ENCODE data around the gene DAD1. TPM values are rescaled to one million over a fixed set of nuclear protein-coding genes. Genes with fewer than 3 reads are reported as not detected.

Gene DAD1
- total RNA-seq, 1 donor = 564 TPM

DNA sequence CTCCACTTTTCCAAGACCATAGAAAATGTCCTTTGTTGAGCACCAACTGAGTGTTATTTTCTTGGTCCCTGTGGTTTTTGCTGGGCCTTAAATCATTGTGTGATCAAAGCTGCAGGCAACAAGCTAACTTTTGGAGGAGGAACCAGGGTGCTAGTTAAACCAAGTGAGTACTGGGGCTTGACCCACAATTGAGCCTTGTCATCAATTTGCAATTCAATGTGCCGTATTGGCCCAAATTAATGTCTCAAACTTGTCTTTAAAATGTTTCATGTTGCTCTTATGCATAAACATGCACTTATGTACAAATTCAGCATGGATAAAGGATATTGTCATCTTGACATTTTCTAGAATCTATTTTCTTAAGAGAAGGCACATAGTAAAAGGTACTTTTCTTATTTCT lies 62.3 kb downstream of the DAD1 start:
- TF ChIP-seq, protein P1, sequence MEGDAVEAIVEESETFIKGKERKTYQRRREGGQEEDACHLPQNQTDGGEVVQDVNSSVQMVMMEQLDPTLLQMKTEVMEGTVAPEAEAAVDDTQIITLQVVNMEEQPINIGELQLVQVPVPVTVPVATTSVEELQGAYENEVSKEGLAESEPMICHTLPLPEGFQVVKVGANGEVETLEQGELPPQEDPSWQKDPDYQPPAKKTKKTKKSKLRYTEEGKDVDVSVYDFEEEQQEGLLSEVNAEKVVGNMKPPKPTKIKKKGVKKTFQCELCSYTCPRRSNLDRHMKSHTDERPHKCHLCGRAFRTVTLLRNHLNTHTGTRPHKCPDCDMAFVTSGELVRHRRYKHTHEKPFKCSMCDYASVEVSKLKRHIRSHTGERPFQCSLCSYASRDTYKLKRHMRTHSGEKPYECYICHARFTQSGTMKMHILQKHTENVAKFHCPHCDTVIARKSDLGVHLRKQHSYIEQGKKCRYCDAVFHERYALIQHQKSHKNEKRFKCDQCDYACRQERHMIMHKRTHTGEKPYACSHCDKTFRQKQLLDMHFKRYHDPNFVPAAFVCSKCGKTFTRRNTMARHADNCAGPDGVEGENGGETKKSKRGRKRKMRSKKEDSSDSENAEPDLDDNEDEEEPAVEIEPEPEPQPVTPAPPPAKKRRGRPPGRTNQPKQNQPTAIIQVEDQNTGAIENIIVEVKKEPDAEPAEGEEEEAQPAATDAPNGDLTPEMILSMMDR (IDR thresholded peaks at IDR 0.05; ENCODE audit: insufficient read depth, low read length) = no peak
- DNase-seq (ENCODE audit: low read depth) = no peak
- H3K4me3 ChIP-seq (ENCODE audit: low read depth, low read length) = no peak overlapping the region

DNA sequence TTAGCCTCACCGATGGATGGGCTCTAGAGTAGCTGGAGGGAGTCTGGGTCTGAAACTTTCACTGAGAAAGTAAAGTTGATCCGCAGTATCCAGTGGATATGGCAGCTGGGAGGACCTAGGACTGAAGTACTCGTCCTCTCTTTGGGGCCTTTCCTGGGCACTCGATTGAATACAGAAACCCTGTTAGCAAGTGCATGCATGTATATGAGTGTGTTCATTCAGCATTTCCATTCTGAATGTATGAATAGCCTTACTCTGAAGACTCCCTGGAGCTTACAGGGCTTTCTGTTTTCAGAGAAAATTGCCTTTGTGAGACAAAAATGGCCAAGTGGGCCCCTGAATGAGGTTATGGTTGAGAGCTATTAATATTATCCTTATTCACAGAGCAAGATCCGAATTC lies 62.8 kb downstream of the DAD1 start:
- H3K4me3 ChIP-seq (ENCODE audit: low read depth, low read length) = no peak overlapping the region
- no peak for DNase-seq (ENCODE audit: low read depth)
- TF ChIP-seq, protein P1 (IDR thresholded peaks at IDR 0.05; ENCODE audit: insufficient read depth, low read length) = no peak

DNA sequence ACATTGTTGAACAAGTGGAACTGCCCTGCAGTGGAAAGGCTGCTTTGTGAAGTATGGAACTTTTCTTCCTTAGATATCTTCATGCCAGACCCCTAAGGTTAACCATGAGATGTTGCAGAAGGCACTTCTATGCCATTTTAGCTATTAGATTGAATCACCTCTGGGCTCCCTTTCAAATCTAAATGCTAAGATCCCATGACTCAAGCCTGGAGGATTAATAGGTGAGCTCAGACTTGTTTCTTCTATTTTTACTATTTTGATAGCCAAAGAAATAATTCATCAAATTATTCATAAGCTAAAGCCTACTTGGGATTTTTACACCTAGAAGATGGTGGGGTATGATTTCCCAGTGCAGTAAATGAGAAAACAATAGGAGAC lies 64.3 kb downstream of the DAD1 start:
- peak; percentile 57 for DNase-seq (ENCODE audit: low read depth)
- TF ChIP-seq, protein P1 (IDR thresholded peaks at IDR 0.05; ENCODE audit: insufficient read depth, low read length) = no peak
- no peak overlapping the region for H3K4me3 ChIP-seq (ENCODE audit: low read depth, low read length)

DNA sequence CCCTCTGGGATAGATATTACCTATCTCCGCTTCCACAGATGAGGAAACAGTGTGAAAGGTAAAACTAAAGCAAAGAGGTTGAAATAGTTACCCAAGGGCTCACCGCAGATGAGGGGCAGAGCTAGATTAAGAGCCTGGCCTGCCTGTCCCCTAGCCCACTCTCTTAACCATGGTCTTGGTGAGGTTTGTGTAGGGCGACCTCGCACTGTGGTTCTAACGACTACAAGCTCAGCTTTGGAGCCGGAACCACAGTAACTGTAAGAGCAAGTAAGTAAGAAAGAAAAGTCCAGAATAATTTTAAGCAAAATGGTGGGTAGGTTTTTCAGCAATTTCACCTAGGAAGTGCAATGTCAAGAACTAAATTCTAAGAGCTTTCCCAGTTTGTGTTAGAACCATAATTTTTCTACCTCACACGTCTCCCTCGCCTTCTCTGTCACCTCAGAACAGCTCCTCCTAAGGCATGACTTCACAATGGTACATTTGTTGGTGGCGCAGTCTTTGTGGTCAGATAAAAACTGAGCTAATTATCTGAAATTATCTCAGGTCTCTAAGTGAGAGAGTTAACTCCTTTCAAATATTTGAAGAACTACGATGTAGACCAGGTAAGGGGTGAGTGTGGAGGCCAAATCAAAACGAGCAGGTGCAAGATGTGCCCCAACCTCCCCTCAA lies 64.8 kb downstream of the DAD1 start:
- TF ChIP-seq, protein P1 (IDR thresholded peaks at IDR 0.05; ENCODE audit: insufficient read depth, low read length) = no peak
- no peak for DNase-seq (ENCODE audit: low read depth)
- no peak overlapping the region for H3K4me3 ChIP-seq (ENCODE audit: low read depth, low read length)

DNA sequence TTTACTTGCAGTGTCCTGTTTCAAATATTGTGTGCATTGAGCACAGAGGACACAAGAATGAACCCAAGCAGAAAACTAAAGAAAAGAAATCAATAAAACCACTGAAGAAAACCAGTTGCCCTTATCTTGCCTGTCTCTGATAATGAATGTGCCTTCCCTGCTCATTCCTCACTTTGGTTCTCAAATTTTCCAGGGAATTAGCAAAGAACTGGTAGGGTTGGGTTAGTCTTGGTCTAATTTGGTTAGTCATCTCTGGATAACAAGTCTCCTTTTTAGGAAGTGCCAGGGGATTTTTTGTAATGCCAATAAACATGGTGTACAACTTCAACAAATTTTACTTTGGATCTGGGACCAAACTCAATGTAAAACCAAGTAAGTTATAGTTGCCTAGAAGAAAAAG lies 65.7 kb downstream of the DAD1 start:
- DNase-seq (ENCODE audit: low read depth) = peak; percentile 45
- no peak overlapping the region for H3K4me3 ChIP-seq (ENCODE audit: low read depth, low read length)
- TF ChIP-seq, protein P1 (IDR thresholded peaks at IDR 0.05; ENCODE audit: insufficient read depth, low read length) = no peak

DNA sequence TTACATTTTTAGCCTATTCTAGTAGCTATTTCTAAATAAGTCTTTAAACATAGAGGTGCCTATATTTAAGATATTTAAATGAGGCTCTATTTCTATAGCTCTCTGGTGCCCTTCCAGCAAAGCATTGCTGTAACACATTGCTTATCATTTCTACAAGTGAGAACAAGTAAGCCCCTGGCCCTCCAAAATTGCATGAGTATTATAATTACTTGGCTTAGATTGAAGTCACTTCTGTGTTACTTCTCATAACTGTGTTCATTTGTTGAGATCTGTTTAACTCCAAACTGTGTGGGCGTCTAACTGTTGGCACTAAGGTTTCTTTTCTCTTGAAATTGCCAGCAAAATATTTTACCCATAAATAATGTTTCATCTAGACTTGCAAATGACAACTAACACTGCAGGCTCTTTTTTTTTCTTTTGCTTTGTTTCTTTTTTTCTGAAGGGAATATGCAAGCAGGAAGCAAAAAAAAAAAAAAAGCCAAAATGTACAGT lies 66.5 kb downstream of the DAD1 start:
- H3K4me3 ChIP-seq (ENCODE audit: low read depth, low read length) = no peak overlapping the region
- TF ChIP-seq, protein P1 (IDR thresholded peaks at IDR 0.05; ENCODE audit: insufficient read depth, low read length) = no peak
- DNase-seq (ENCODE audit: low read depth) = no peak
